Activated CD8-positive, alpha-beta T cell treated with anti-CD3 and anti-CD28 coated beads for 36 hours (primary cell): ENCODE results near the gene FERMT1. TPM values are rescaled to one million over a fixed set of nuclear protein-coding genes. Genes with fewer than 3 reads are reported as not detected.

Source experiments
- ATAC-seq: fragments of 200-7000 bp; cut with Tn5 transposase; one replicate; pipeline ENCODE4 v1.10.0; 2021; ENCODE audit warnings: mild to moderate bottlenecking, moderate library complexity
- CTCF ChIA-PET: fragments of 350-600 bp; sonication (Branson Sonifier 250); formaldehyde crosslinking; loops from one replicate; lab custom pipeline; 2021; ENCODE audit warnings: antibody characterized with exemption; lab: Charles Lee
- POLR2A ChIA-PET: fragments of 350-600 bp; sonication (Branson Sonifier 250); formaldehyde crosslinking; loops from one replicate; lab custom pipeline; 2021; ENCODE audit warnings: antibody characterized with exemption; lab: Charles Lee
- DNase-seq: peaks from one replicate; pipeline ENCODE4 v3.0.0-alpha.2; 2020
- H3K27ac Mint-ChIP-seq: one replicate; pipeline ENCODE4 v1.8.0; 2021; ENCODE audit warnings: mild to moderate bottlenecking, mixed read lengths
- H3K27me3 Mint-ChIP-seq: one replicate; pipeline ENCODE4 v1.8.0; 2021; ENCODE audit warnings: mixed read lengths
- H3K36me3 Mint-ChIP-seq: one replicate; pipeline ENCODE4 v1.8.0; 2021; ENCODE audit warnings: low read depth, mixed read lengths
- H3K4me1 Mint-ChIP-seq: one replicate; pipeline ENCODE4 v1.8.0; 2021; ENCODE audit warnings: low read depth, mixed read lengths
- H3K4me3 Mint-ChIP-seq: one replicate; pipeline ENCODE4 v1.8.0; 2021; ENCODE audit warnings: mild to moderate bottlenecking, moderate library complexity, mixed read lengths
- H3K9me3 Mint-ChIP-seq: one replicate; pipeline ENCODE4 v1.8.0; 2021; ENCODE audit warnings: mixed read lengths
- CTCF ChIP-seq: fragments of 200-600 bp; IDR thresholded peaks from one replicate; pipeline ENCODE4 v1.8.0; 2022; ENCODE audit warnings: antibody characterized with exemption, mild to moderate bottlenecking
- intact Hi-C: fragments of 100-400 bp; cut with micrococcal nuclease; formaldehyde crosslinking; loops from one replicate; pipeline ENCODE4 v1.10.0; 2022
- total RNA-seq, 2 experiments: library from RNA; stranded (reverse); gene quantifications; one replicate each; pipeline ENCODE4 v1.2.3, GENCODE V29; 2021

FERMT1 gene
- total RNA-seq, 2 experiments from 2014 or later = 0.09 to 0.52 TPM

- peaks cover 18% of the 10 kb centered on the region for H3K27me3 Mint-ChIP-seq
- DNase-seq (no peak), ATAC-seq (no peak)
- H3K27ac Mint-ChIP-seq = no peak overlapping the region
- H3K4me1 Mint-ChIP-seq = no peaks in the 10 kb centered on the region
- no peaks in the 10 kb centered on the region for H3K36me3 Mint-ChIP-seq
- intact Hi-C loops = no loop called here
- no peak overlapping the region for H3K4me3 Mint-ChIP-seq
- CTCF ChIA-PET = no interaction called here
- POLR2A ChIA-PET = no interaction called here
- no peaks in the 10 kb centered on the region for H3K9me3 Mint-ChIP-seq
- no peak for TF ChIP-seq CTCF
Measured at GRCh38 chr20:6127825-6128224, 5.0 kb upstream of the FERMT1 start.

- no peak for DNase-seq
- H3K36me3 Mint-ChIP-seq = no peaks in the 10 kb centered on the region
- H3K4me1 Mint-ChIP-seq = peaks cover 5% of the 10 kb centered on the region
- H3K27me3 Mint-ChIP-seq = peaks cover 23% of the 10 kb centered on the region
- POLR2A ChIA-PET = no interaction called here
- CTCF ChIA-PET = no interaction called here
- intact Hi-C loops = no loop called here
- no peak for TF ChIP-seq CTCF
- H3K9me3 Mint-ChIP-seq = no peaks in the 10 kb centered on the region
- no peak overlapping the region for H3K27ac Mint-ChIP-seq
- no peak for ATAC-seq
- no peak overlapping the region for H3K4me3 Mint-ChIP-seq
Measured at GRCh38 chr20:6126846-6127245, 4.0 kb upstream of the FERMT1 start.

GRCh38 chr20:6123649-6124014 is 802 bp upstream of the FERMT1 start:
- Mint-ChIP-seq H3K4me1 (peaks cover 5% of the 10 kb centered on the region), H3K27ac (no peak overlapping the region), H3K36me3 (no peaks in the 10 kb centered on the region), H3K4me3 (no peak overlapping the region), H3K27me3 (peaks cover 33% of the 10 kb centered on the region), H3K9me3 (no peaks in the 10 kb centered on the region)
- DNase-seq = no peak
- ChIA-PET CTCF (no interaction called here), POLR2A (no interaction called here)
- ATAC-seq = no peak
- TF ChIP-seq CTCF = no peak
- intact Hi-C loops = no loop called here

GRCh38 chr20:6122111-6122872 is 538 bp downstream of the FERMT1 start:
- Mint-ChIP-seq H3K27ac (no peak overlapping the region), H3K27me3 (peaks cover 33% of the 10 kb centered on the region), H3K4me1 (peaks cover 5% of the 10 kb centered on the region), H3K9me3 (no peaks in the 10 kb centered on the region), H3K4me3 (peak overlapping the region; percentile 43), H3K36me3 (no peaks in the 10 kb centered on the region)
- ChIA-PET POLR2A (no interaction called here), CTCF (no interaction called here)
- ATAC-seq (no peak), DNase-seq (no peak)
- intact Hi-C loops = no loop called here
- no peak for TF ChIP-seq CTCF

GRCh38 chr20:6121504-6121903 is 1.3 kb downstream of the FERMT1 start:
- CTCF ChIA-PET = no interaction called here
- POLR2A ChIA-PET = no interaction called here

More at GRCh38 chr20:6121504-6121903, 1.3 kb downstream of the FERMT1 start:
- intact Hi-C loops = no loop called here
- Mint-ChIP-seq H3K4me3 (no peak overlapping the region), H3K27ac (no peak overlapping the region), H3K27me3 (peaks cover 31% of the 10 kb centered on the region), H3K36me3 (no peaks in the 10 kb centered on the region), H3K4me1 (peaks cover 5% of the 10 kb centered on the region), H3K9me3 (no peaks in the 10 kb centered on the region)
- TF ChIP-seq CTCF = no peak
- DNase-seq = no peak
- ATAC-seq = no peak
